Upper lobe of left lung (tissue), 4 donors: Measurements from ENCODE around the gene POPDC3.

ENCODE experiments used
- CTCF ChIP-seq, 6 experiments: fragments of 450-650 bp in 4 of 6; fragments of 200-600 bp in 2 of 6; sonication (generic) in 2 of 6; IDR thresholded peaks; one replicate each; pipeline ENCODE4 v1.5.1; 2016 to 2019; ENCODE audit warnings: antibody characterized with exemption in 6 of 6
- EP300 ChIP-seq, 4 donors: sonication (generic); formaldehyde crosslinking; IDR thresholded peaks; one replicate each; pipeline ENCODE4 v1.5.1; 2017; ENCODE audit warnings: antibody characterized with exemption in 4 of 4, control low read depth in 2 of 4
- POLR2A ChIP-seq, 4 donors: fragments of 450-650 bp; IDR thresholded peaks; one replicate each; pipeline ENCODE4 v1.5.1; 2016 to 2017; ENCODE audit warnings: antibody characterized with exemption in 4 of 4, mild to moderate bottlenecking in 2 of 4

GRCh38 chr6:105194106-105194505, 14.3 kb upstream of the POPDC3 start:
- TF ChIP-seq CTCF (IDR thresholded peaks at IDR 0.05) (no peak), POLR2A (IDR thresholded peaks at IDR 0.05) (no peak), EP300 (IDR thresholded peaks at IDR 0.05) (no peak)
